Jurkat, Clone E6-1 (cell line): ENCODE measurements around the gene HERPUD2.
"Not testable (repeated sequence)": the region's sequence is repeated elsewhere in the genome, so short reads cannot be mapped to it uniquely, and the experiment has no call there.

Source experiments
- DNase-seq: peaks from one replicate; pipeline ENCODE4 v3.0.0-alpha.2; 2011; ENCODE audit warnings: low read depth, low spot score
- H3K4me3 ChIP-seq: 2 replicates; pipeline ENCODE4 v1.5.1; 2011; ENCODE audit warnings: mild to moderate bottlenecking, low read length, control low read depth, moderate library complexity

The HERPUD2 gene

GRCh38 chr7:35716038-35716803 lies 21.3 kb upstream of the HERPUD2 start:
- DNase-seq: no peak
- no peak overlapping the region for H3K4me3 ChIP-seq

- H3K4me3 ChIP-seq: no peak overlapping the region
- DNase-seq: no peak
These were observed 19.9 kb upstream of the HERPUD2 start for GRCh38 chr7:35714862-35715261.

GRCh38 chr7:35714407-35714806 lies 19.5 kb upstream of the HERPUD2 start:
- DNase-seq: no peak
- H3K4me3 ChIP-seq: no peak overlapping the region

- DNase-seq: no peak
- H3K4me3 ChIP-seq: no peak overlapping the region
These were observed 17.8 kb upstream of the HERPUD2 start for GRCh38 chr7:35712563-35713226.

GRCh38 chr7:35707422-35707821 lies 12.5 kb upstream of the HERPUD2 start:
- DNase-seq: no peak
- H3K4me3 ChIP-seq: no peak overlapping the region

- DNase-seq: no peak
- H3K4me3 ChIP-seq: no peak overlapping the region
These were observed 11.1 kb upstream of the HERPUD2 start for GRCh38 chr7:35705932-35706461.

- H3K4me3 ChIP-seq: no peak overlapping the region
- DNase-seq: no peak
These were observed 9.3 kb upstream of the HERPUD2 start for GRCh38 chr7:35704261-35704660.

- H3K4me3 ChIP-seq: no peak overlapping the region
- DNase-seq: no peak
These were observed 7.6 kb upstream of the HERPUD2 start for GRCh38 chr7:35702541-35702940.

GRCh38 chr7:35701287-35701900 lies 6.5 kb upstream of the HERPUD2 start:
- no peak for DNase-seq
- no peak overlapping the region for H3K4me3 ChIP-seq

GRCh38 chr7:35700865-35701264 lies 5.9 kb upstream of the HERPUD2 start:
- no peak for DNase-seq
- no peak overlapping the region for H3K4me3 ChIP-seq

- no peak for DNase-seq
- H3K4me3 ChIP-seq: no peak overlapping the region
These were observed 5.4 kb upstream of the HERPUD2 start for GRCh38 chr7:35700333-35700732.

GRCh38 chr7:35699796-35700305 lies 4.9 kb upstream of the HERPUD2 start:
- no peak overlapping the region for H3K4me3 ChIP-seq
- no peak for DNase-seq

GRCh38 chr7:35698382-35698781 lies 3.4 kb upstream of the HERPUD2 start:
- not testable (repeated sequence) for H3K4me3 ChIP-seq, DNase-seq

- H3K4me3 ChIP-seq: no peak overlapping the region
- DNase-seq: no peak
These were observed 2.7 kb upstream of the HERPUD2 start for GRCh38 chr7:35697414-35698175.

- peak overlapping the region; percentile 98 for H3K4me3 ChIP-seq
These were observed 1.1 kb upstream of the HERPUD2 start for GRCh38 chr7:35695987-35696386.

GRCh38 chr7:35695473-35695850 lies 527 bp upstream of the HERPUD2 start:
- no peak for DNase-seq
- H3K4me3 ChIP-seq: peak overlapping the region; percentile 98

More at GRCh38 chr7:35695987-35696386, 1.1 kb upstream of the HERPUD2 start:
- no peak for DNase-seq

- no peak for DNase-seq
- peak overlapping the region; percentile 98 for H3K4me3 ChIP-seq
These were observed 663 bp downstream of the HERPUD2 start for GRCh38 chr7:35694161-35694783.

- no peak for DNase-seq
- H3K4me3 ChIP-seq: peak overlapping the region; percentile 36
These were observed 3.1 kb downstream of the HERPUD2 start for GRCh38 chr7:35691827-35692307.

GRCh38 chr7:35691366-35691765 lies 3.6 kb downstream of the HERPUD2 start:
- no peak for DNase-seq
- peak overlapping the region; percentile 36 for H3K4me3 ChIP-seq
